T-cell (primary cell): ENCODE data around the gene MAP7D3. TPM values are rescaled to one million over a fixed set of nuclear protein-coding genes. Genes with fewer than 3 reads are reported as not detected.

Experiments used
- ATAC-seq, 4 experiments: fragments of 200-7000 bp in 3 of 4; fragments of 150-1000 bp in 1 of 4; cut with Tn5 transposase; replicated peaks in 1 of 4; 1 replicate in 3 of 4; 2 replicates in 1 of 4; pipeline ENCODE4 v1.10.0; 2021; ENCODE audit warnings: moderate library complexity in 3 of 4, mild to moderate bottlenecking in 2 of 4, moderate number of reproducible peaks in 1 of 4
- CTCF ChIA-PET, 2 donors: fragments of 300-600 bp; sonication (Branson Sonifier 250); formaldehyde crosslinking; loops; one replicate each; lab custom pipeline; 2022; ENCODE audit warnings: antibody characterized with exemption in 2 of 2; lab: Charles Lee
- POLR2A ChIA-PET, 2 donors: fragments of 300-600 bp; sonication (Branson Sonifier 250); formaldehyde crosslinking; loops; one replicate each; lab custom pipeline; 2022; ENCODE audit warnings: antibody characterized with exemption in 2 of 2; lab: Charles Lee
- DNase-seq, 35 experiments: peaks; one replicate each; pipeline versions ENCODE4 v3.0.0 to v3.0.0-alpha.2; 2013 to 2023
- H3K27ac ChIP-seq: one replicate; pipeline ENCODE4 v1.5.1; 2013; ENCODE audit warnings: low read length
- H3K27me3 ChIP-seq, 2 experiments: replicated peaks in 1 of 2; 1 replicate in 1 of 2; 2 replicates in 1 of 2; pipeline versions ENCODE4 v1.6.1 to v1.7.0; 2013; ENCODE audit warnings: low read length in 1 of 2, mixed read lengths in 1 of 2; ENCODE audit not compliant: control insufficient read depth in 2 of 2, insufficient read depth in 2 of 2; ENCODE audit errors: extremely low read depth in 1 of 2
- H3K36me3 ChIP-seq, 2 donors: 1 replicate in 1 of 2; 2 replicates in 1 of 2; pipeline versions ENCODE4 v1.6.1 to v1.7.0; 2013; ENCODE audit warnings: low read length in 1 of 2; ENCODE audit not compliant: control insufficient read depth in 2 of 2, insufficient read depth in 1 of 2; ENCODE audit errors: extremely low read depth in 1 of 2
- H3K4me1 ChIP-seq, 2 experiments: 1 replicate in 1 of 2; 2 replicates in 1 of 2; pipeline versions ENCODE4 v1.6.1 to v1.7.0; 2013; ENCODE audit warnings: low read length in 2 of 2, mixed read lengths in 1 of 2; ENCODE audit not compliant: insufficient read depth in 2 of 2, control insufficient read depth in 1 of 2; ENCODE audit errors: extremely low read depth in 1 of 2
- H3K4me3 ChIP-seq, 2 donors: 1 replicate in 1 of 2; 2 replicates in 1 of 2; pipeline versions ENCODE4 v1.5.1 to v1.7.0; 2013; ENCODE audit warnings: mild to moderate bottlenecking in 2 of 2, low read length in 1 of 2, moderate library complexity in 1 of 2; ENCODE audit not compliant: control insufficient read depth in 1 of 2; ENCODE audit errors: extremely low read depth in 1 of 2
- H3K9me3 ChIP-seq: 2 replicates; pipeline ENCODE4 v1.7.0; 2013
- H3K27ac Mint-ChIP-seq, 2 donors: one replicate each; pipeline ENCODE4 v1.8.0; 2020 to 2021; ENCODE audit warnings: mild to moderate bottlenecking in 2 of 2, mixed read lengths in 2 of 2
- H3K27me3 Mint-ChIP-seq, 2 donors: one replicate each; pipeline ENCODE4 v1.8.0; 2021 to 2022; ENCODE audit warnings: mixed read lengths in 2 of 2
- H3K36me3 Mint-ChIP-seq: one replicate; pipeline ENCODE4 v1.8.0; 2021; ENCODE audit warnings: mixed read lengths
- H3K4me1 Mint-ChIP-seq, 3 donors: one replicate each; pipeline ENCODE4 v1.8.0; 2020 to 2022; ENCODE audit warnings: mixed read lengths in 3 of 3, mild to moderate bottlenecking in 1 of 3
- H3K4me3 Mint-ChIP-seq, 3 donors: one replicate each; pipeline ENCODE4 v1.8.0; 2020 to 2022; ENCODE audit warnings: mild to moderate bottlenecking in 3 of 3, mixed read lengths in 3 of 3, moderate library complexity in 3 of 3
- H3K9me3 Mint-ChIP-seq, 3 donors: one replicate each; pipeline ENCODE4 v1.8.0; 2020 to 2022; ENCODE audit warnings: mixed read lengths in 3 of 3
- WGBS: methylation state at CpG from one replicate; pipeline ENCODE4 v1.1.5; 2013; ENCODE audit warnings: missing lambda C conversion rate; ENCODE audit not compliant: insufficient coverage; 5-methylcytosine and 5-hydroxymethylcytosine counted together
- total RNA-seq, 35 experiments: library from RNA in 6 of 35; stranded (reverse) in 6 of 35; fragments of 120-200 nt in 1 of 35; gene quantifications; one replicate each; pipeline versions ENCODE4 v1.2.1 to v1.2.4 and lab custom pipeline; 2013 to 2026

Gene MAP7D3
- total RNA-seq, 5 donors from 2014 or later (not counting 1 experiment from before 2014, with no cell fraction given), result 6.5 to 10.5 (median 9.7) TPM

GRCh38 chrX:136201601-136202000 is 49.6 kb downstream of the MAP7D3 start:
- peaks cover 8 to 23% of the 10 kb centered on the region in 2 experiments for H3K4me1 ChIP-seq
- ChIA-PET CTCF (interaction anchor here in 1 of 2 donors (1.2 kb wide), 1 partner anchor 174 kb away, joined by 4 read pairs; no protein-coding TSS in a partner anchor), POLR2A (no interaction called here)
- ATAC-seq, result no peak
- Mint-ChIP-seq H3K4me1 (peaks cover 22 to 37% (median 32%) of the 10 kb centered on the region in 3 donors), H3K27me3 (no peaks in the 10 kb centered on the region), H3K9me3 (no peaks in the 10 kb centered on the region), H3K4me3 (no peak overlapping the region), H3K27ac (peak overlapping the region in 1 of 2 donors; percentile 39), H3K36me3 (no peaks in the 10 kb centered on the region)
- H3K36me3 ChIP-seq, result no peaks in the 10 kb centered on the region
- no peaks in the 10 kb centered on the region for H3K9me3 ChIP-seq
- H3K27ac ChIP-seq, result no peak overlapping the region
- no CpG with 5 or more reads among the region's 5 CpGs for WGBS
- no peak overlapping the region for H3K4me3 ChIP-seq
- H3K27me3 ChIP-seq, result no peaks in the 10 kb centered on the region
- DNase-seq, result no peak

DNA sequence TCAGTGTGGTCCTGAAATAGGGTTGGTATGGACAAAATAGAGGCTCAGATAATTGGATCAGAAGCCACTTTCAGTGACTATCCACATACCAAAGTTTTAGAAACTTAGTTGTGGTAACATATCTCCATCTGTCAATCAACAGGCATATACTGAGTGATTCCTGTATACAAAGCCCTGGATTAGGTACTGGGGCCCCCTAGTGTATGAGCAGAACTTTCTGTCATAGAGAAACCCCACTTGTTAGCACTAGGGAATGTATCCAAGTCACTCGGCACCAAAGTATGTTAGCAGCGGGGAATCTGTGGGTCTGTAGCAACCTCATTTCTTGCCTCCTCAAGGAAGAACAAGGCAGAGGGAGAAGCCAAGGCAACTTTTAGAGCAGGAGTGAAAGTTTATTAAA is 50.7 kb downstream of the MAP7D3 start:
- no peaks in the 10 kb centered on the region for H3K27me3 ChIP-seq
- no peak overlapping the region for H3K4me3 ChIP-seq
- H3K4me1 ChIP-seq, result peaks cover 8 to 16% of the 10 kb centered on the region in 2 experiments
- POLR2A ChIA-PET, result interaction anchor here in 1 of 2 donors (0.6 kb wide), 1 partner anchor 38 kb away, joined by 3 read pairs; no protein-coding TSS in a partner anchor
- no peak overlapping the region for H3K27ac ChIP-seq
- Mint-ChIP-seq H3K9me3 (no peaks in the 10 kb centered on the region), H3K27me3 (no peaks in the 10 kb centered on the region), H3K27ac (no peak overlapping the region), H3K4me1 (peaks cover 27 to 39% (median 32%) of the 10 kb centered on the region in 3 donors), H3K4me3 (no peak overlapping the region), H3K36me3 (no peaks in the 10 kb centered on the region)
- peak in 1 of 35 experiments; percentile 19 for DNase-seq
- 70% methylated on average over 2 of the region's 2 CpGs for WGBS
- H3K9me3 ChIP-seq, result no peaks in the 10 kb centered on the region
- no peak for ATAC-seq
- CTCF ChIA-PET, result no interaction called here
- no peaks in the 10 kb centered on the region for H3K36me3 ChIP-seq

DNA sequence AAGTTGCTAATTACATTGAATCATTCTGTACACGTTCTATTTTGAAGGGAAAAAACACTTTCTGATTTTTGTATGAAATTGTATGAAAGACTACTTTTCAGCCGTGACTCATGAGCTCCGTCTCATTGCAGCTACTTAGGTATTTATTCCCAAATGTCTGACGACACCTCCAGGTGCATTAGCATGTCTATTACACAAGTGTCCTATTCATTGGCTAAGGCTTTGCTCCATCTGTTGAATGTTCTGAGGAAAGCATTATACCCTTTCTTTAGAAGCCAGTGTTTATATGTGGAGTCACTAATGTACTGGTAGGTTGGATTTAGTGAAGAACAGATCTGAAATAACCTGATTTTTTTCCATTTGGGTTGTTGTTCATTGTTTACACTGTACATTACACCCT is 51.8 kb downstream of the MAP7D3 start:
- H3K9me3 Mint-ChIP-seq, result no peaks in the 10 kb centered on the region
- H3K36me3 Mint-ChIP-seq, result no peaks in the 10 kb centered on the region
- no peak for ATAC-seq
- CTCF ChIA-PET, result no interaction called here
- Histone ChIP-seq H3K4me3 (no peak overlapping the region), H3K9me3 (no peaks in the 10 kb centered on the region), H3K27ac (no peak overlapping the region), H3K36me3 (no peaks in the 10 kb centered on the region), H3K4me1 (peaks cover 4 to 7% of the 10 kb centered on the region in 2 experiments), H3K27me3 (no peaks in the 10 kb centered on the region)
- POLR2A ChIA-PET, result no interaction called here
- no peak overlapping the region for H3K27ac Mint-ChIP-seq
- WGBS, result 100% methylated on average over 1 of the region's 4 CpGs
- no peak overlapping the region for H3K4me3 Mint-ChIP-seq
- no peak for DNase-seq
- H3K27me3 Mint-ChIP-seq, result no peaks in the 10 kb centered on the region
- peaks cover 17 to 31% (median 24%) of the 10 kb centered on the region in 3 donors for H3K4me1 Mint-ChIP-seq

GRCh38 chrX:136198678-136199243 is 52.4 kb downstream of the MAP7D3 start:
- ChIA-PET POLR2A (interaction anchor here in 1 of 2 donors (0.5 kb wide), 1 partner anchor 83 kb away, joined by 3 read pairs; no protein-coding TSS in a partner anchor), CTCF (no interaction called here)
- Histone ChIP-seq H3K36me3 (no peaks in the 10 kb centered on the region), H3K9me3 (no peaks in the 10 kb centered on the region), H3K4me3 (no peak overlapping the region), H3K27ac (no peak overlapping the region), H3K4me1 (peaks cover 0 to 5% of the 10 kb centered on the region in 2 experiments), H3K27me3 (no peaks in the 10 kb centered on the region)
- no peak for ATAC-seq
- no peaks in the 10 kb centered on the region for H3K9me3 Mint-ChIP-seq
- no peaks in the 10 kb centered on the region for H3K36me3 Mint-ChIP-seq
- DNase-seq, result no peak
- no peak overlapping the region for H3K27ac Mint-ChIP-seq
- peaks cover 0 to 5% of the 10 kb centered on the region in 2 donors for H3K27me3 Mint-ChIP-seq
- WGBS, result no CpG with 5 or more reads among the region's 6 CpGs
- H3K4me3 Mint-ChIP-seq, result no peak overlapping the region
- peaks cover 15 to 30% (median 24%) of the 10 kb centered on the region in 3 donors for H3K4me1 Mint-ChIP-seq

DNA sequence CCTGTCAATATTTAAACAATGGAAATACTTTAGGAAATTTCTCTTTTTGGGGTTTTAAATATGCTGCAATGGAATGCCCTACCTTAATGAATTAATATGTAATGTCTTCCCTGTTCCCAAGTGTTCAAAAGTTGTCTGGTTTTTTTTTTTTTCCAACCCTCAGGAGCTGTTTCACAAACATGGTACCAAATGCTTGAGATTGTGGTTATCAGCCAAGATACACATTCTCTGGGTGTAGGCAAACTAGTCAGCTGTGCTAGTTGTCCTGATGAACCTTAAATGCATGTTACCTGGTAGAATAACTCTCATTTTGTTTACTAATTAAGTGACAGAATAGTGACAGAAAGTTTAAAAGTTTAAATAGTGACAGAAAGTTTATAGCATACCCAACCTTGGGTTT is 53.2 kb downstream of the MAP7D3 start:
- no peaks in the 10 kb centered on the region for H3K27me3 ChIP-seq
- Mint-ChIP-seq H3K27ac (no peak overlapping the region), H3K9me3 (no peaks in the 10 kb centered on the region), H3K36me3 (no peaks in the 10 kb centered on the region), H3K27me3 (peaks cover 0 to 7% of the 10 kb centered on the region in 2 donors), H3K4me1 (peaks cover 15 to 30% (median 24%) of the 10 kb centered on the region in 3 donors), H3K4me3 (no peak overlapping the region)
- H3K36me3 ChIP-seq, result no peaks in the 10 kb centered on the region
- no peak overlapping the region for H3K27ac ChIP-seq
- no peak for DNase-seq
- H3K4me3 ChIP-seq, result no peak overlapping the region
- ATAC-seq, result no peak
- POLR2A ChIA-PET, result interaction anchor here (0.5 to 0.6 kb wide), 2 partner anchors 83 to 436 kb away, joined by 3 read pairs; no protein-coding TSS in a partner anchor
- CTCF ChIA-PET, result interaction anchor here in 1 of 2 donors (1.5 kb wide), 1 partner anchor 11 kb away, joined by 4 read pairs; no protein-coding TSS in a partner anchor
- no peaks in the 10 kb centered on the region for H3K9me3 ChIP-seq
- peaks cover 3 to 12% of the 10 kb centered on the region in 2 experiments for H3K4me1 ChIP-seq

DNA sequence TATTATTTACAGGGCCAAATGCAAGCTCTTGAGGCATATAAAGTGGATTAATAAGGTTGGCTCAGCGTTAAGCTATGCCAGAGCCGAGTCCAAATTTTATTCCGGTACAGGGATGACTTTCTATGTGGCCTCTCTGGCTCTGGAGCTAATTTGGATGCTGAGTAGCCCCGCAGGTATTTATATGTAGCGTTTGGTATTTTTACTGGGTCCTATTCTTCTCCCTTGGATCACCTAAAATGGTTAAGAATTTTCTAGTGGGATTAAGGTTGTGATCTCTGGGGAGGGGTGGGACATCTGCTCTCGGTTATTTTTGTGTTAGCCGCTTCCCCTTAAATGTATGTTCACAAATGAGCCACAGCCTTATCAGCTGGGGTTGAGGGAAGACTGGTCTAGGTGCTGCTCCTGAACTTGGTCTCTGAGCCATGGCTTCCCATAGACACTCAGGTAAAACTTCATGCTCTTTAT is 54.5 kb downstream of the MAP7D3 start:
- no peaks in the 10 kb centered on the region for H3K9me3 Mint-ChIP-seq
- no peaks in the 10 kb centered on the region for H3K27me3 ChIP-seq

More for the DNA sequence above, 54.5 kb downstream of the MAP7D3 start:
- Mint-ChIP-seq H3K27me3 (peaks cover 0 to 7% of the 10 kb centered on the region in 2 donors), H3K4me1 (peaks cover 23 to 39% (median 35%) of the 10 kb centered on the region in 3 donors), H3K27ac (no peak overlapping the region), H3K36me3 (no peaks in the 10 kb centered on the region), H3K4me3 (no peak overlapping the region)
- H3K36me3 ChIP-seq, result no peaks in the 10 kb centered on the region
- WGBS, result no CpG with 5 or more reads among the region's 7 CpGs
- DNase-seq (no peak), ATAC-seq (no peak)
- H3K4me1 ChIP-seq, result peaks cover 7 to 9% of the 10 kb centered on the region in 2 experiments
- H3K27ac ChIP-seq, result no peak overlapping the region
- H3K9me3 ChIP-seq, result no peaks in the 10 kb centered on the region
- ChIA-PET CTCF (interaction anchor here (0.5 to 1.5 kb wide), 2 partner anchors 13 to 846 kb away, joined by 4 read pairs; no protein-coding TSS in a partner anchor), POLR2A (no interaction called here)
- no peak overlapping the region for H3K4me3 ChIP-seq
